ENCODE data around the gene SEMA5B.

GRCh38 chr3:122868322-122868721 lies 159.2 kb downstream of the SEMA5B start:
- TF ChIP-seq EZH2 (IDR thresholded peaks at IDR 0.05) (no peak), POLR2AphosphoS5 (IDR thresholded peaks at IDR 0.05; ENCODE audit: borderline replicate concordance, low read depth, low read length) (no peak)

All from SK-N-MC (cell line).